NCI-H69 (cell line): ENCODE measurements around the gene ZIM2.
A peak's percentile ranks its signal among the peaks of the same experiment; 100 is the strongest.

ENCODE experiments used
- DNase-seq: peaks from one replicate; lab custom pipeline; 2025; lab: John Stamatoyannopoulos, UW

Gene ZIM2

GRCh38 chr19:56838909-56839651 lies 1.4 kb downstream of the ZIM2 start:
- peak; percentile 99 for DNase-seq

GRCh38 chr19:56838024-56838908 lies 2.3 kb downstream of the ZIM2 start:
- DNase-seq, result peak; percentile 92

DNA sequence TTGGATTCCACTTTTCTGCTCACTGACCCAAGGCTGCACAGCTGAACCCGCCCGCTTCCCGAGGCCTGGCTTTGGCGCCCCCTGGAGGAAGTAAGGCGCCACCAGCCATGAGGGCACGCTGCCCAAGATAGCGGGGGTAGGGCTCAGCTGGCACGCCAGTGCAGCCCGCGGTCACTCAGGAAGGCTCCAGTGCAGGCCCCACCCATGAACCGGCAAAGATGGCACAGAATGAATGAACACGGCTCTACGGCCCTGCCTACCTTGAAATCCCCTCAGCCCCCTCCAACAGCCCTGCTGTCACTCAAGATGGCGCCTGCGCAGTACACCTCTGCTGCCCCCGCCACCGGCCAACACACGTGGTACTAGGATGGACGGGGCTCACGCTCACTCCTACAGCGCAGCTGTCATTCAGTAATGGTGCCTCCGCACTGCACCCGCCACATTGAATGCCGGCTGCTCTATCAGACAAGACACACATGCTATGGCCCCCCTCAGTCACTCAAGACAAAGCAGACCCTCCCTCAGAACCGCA lies 3.0 kb downstream of the ZIM2 start:
- DNase-seq, result peak; percentile 93

GRCh38 chr19:56837004-56837403 lies 3.5 kb downstream of the ZIM2 start:
- peak; percentile 76 for DNase-seq

GRCh38 chr19:56836059-56836458 lies 4.5 kb downstream of the ZIM2 start:
- DNase-seq, result no peak

GRCh38 chr19:56835401-56835800 lies 5.1 kb downstream of the ZIM2 start:
- no peak for DNase-seq

DNA sequence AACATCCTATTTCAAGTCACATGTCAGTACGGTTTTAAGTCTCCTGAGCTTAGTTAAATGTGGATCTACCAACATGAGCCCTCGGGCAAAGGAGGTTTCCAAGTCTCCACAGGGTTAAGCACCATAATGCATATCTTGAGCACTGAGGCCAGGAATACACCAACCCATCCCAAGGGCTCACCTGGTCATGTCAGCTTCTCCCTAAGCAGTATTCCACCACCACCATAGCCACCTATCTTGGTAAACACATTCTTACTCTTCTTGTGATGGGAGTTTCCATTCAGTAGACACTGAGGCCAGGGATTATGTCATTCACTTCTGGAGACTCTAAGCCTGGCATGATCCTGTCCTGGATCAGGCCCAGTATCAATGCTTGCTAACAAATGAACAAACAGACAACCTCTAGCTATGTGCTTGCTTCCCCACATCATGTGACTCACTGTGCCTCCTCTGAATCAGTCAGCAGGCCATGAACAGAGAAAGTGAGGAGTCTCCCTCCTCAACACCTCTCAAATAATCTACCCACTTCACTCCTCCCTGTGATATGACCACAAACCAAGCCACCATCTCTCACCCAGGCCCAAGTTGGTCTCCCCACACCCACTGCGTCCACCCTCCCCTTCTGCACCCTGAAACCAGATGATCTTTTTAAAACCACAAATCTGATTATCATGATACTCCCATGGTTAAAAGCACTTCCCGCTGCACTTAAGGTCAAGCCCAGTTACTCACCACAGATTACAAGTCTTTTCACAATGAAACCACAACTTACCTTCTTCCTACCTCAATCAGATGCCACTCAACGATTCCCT lies 5.8 kb downstream of the ZIM2 start:
- DNase-seq, result no peak

DNA sequence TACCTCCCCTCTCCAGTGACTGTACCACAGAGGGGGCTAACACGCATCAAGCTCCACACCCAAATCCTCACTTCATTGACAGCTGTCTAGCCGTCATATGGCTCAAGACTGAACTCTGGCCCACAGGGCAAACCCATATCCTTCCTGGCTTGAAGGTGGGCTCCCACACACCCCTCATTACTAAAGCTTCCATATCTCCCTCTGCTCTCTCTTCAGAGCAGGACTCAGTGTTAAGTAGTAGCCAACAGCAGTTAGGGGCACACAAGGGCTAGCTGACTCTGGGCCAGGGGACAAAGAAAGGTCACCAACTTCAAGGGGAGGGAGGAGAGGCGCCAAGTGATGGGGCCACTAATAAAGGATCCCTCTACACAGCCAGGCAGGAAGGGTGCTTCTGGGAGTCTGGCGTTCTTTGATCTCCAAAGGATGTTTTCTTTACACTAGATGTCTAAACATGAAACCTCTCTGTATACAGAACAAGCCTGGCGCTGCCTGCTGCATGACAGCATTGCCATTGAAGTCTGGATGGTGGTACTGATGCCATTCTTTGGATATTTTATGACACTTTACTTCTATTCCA lies 8.1 kb downstream of the ZIM2 start:
- DNase-seq, result no peak

GRCh38 chr19:56831255-56831654 lies 9.3 kb downstream of the ZIM2 start:
- no peak for DNase-seq

DNA sequence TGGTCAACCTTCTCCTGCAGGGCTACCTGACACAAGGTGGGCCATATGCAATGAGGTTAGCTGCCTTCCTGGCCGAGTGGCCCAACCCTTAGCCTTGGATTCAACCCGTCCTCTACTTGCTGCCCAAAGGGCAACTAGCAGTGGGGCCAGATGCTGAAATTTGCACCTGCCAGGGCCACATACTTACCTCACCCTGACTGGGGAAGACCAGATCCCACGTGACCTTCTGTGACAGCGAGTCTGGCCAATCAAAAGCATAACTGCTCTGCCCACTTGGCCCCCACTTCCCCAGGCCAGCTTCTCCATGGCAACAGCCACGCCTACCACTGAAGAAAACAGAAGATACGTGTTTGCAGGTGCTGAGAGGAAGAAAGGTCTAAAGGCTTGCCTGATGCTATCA lies 10.9 kb downstream of the ZIM2 start:
- no peak for DNase-seq

DNA sequence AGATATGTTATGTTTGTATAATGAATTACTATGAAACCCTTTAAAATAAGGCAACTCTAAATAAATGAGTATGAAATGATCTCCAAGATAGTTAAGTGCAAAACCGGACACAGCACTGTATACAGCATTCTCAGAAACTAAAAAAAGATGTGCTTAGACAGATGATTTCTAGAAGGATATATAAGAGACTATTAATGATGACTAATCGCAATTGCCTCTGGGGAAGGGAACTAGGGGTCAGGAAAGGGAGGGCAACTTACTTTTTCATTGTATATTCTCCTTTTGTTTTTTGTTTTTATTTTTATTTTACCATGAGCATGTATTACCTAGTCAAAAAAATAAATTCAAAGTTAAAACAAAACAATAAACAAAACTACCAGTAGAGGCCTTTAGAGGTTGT lies 12.8 kb downstream of the ZIM2 start:
- DNase-seq, result no peak

DNA sequence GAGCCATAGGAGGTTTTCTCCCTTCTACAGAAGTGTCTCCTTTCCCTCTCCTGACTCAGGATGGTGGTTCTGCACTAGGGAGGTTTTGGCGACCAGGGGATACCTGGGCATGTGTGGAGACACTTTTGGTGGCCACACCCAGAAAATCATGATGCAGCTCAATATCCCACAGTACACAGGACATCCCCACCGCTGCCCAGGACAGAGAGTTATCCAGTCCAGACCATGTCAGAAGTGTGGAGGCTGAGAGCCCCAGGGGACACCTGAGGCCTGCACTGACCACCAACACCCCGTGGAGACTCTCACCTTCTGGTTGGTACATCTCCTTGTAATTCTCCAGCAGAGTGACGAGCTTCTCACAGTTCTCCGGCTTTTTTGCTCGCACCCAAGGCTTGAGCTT lies 16.6 kb downstream of the ZIM2 start:
- no peak for DNase-seq

GRCh38 chr19:56823417-56823816 lies 17.1 kb downstream of the ZIM2 start:
- DNase-seq, result no peak

- no peak for DNase-seq
Measured at GRCh38 chr19:56822755-56823154, 17.8 kb downstream of the ZIM2 start.

GRCh38 chr19:56821675-56822074 lies 18.9 kb downstream of the ZIM2 start:
- no peak for DNase-seq

GRCh38 chr19:56821209-56821608 lies 19.3 kb downstream of the ZIM2 start:
- DNase-seq, result no peak

- no peak for DNase-seq
Measured at GRCh38 chr19:56819166-56819565, 21.4 kb downstream of the ZIM2 start.

DNA sequence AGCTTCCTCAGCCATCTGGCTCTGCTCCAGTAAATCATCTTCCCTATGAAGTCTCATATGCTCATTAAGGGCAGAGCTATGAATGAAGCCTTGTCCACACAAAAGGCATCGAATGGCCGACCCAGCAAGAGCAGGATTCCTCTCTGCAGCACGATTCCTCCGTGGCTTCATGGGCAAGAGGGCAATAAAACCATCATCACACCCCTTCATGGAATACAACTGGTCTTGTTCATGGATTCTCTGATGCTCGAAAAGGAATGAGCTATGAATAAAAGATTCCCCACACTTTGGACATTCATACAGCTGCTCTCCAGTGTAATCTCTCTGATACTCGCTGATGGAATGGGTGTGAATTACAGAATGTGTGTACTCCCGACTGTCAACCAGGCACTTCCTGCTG lies 25.9 kb downstream of the ZIM2 start:
- no peak for DNase-seq

- DNase-seq, result no peak
Measured at GRCh38 chr19:56813531-56813930, 27.0 kb downstream of the ZIM2 start.

DNA sequence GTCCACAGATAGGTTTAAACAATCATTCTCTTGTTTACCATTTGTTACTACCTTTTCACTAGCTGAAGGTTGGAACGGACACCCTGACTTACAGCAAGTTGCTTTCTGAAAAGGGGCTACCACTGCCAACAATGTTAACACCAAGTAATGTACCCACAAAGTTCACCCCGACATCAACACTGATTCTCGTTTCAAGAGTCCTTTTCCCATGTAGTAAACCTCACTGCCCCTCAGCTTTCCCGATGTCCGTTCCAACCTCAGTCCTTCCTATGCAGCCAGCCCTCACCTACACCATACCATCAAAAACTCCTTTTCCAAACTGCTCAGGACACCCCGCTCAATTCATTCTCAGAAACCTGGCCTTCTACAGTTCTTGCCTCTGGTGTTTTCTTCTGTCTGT lies 29.0 kb downstream of the ZIM2 start:
- no peak for DNase-seq

GRCh38 chr19:56810260-56810659 lies 30.3 kb downstream of the ZIM2 start:
- DNase-seq, result no peak
